Measurements from ENCODE around the gene AMN. TPM values are rescaled to one million over a fixed set of nuclear protein-coding genes. Genes with fewer than 3 reads are reported as not detected.

Gene AMN
- total RNA-seq, 4 donors from 2014 or later = 0.11 to 0.32 TPM; not detected in 2

- Histone ChIP-seq H3K27ac (replicated peaks in 1 of 4) (no peak overlapping the region), H3K9me3 (no peaks in the 10 kb centered on the region), H3K27me3 (no peaks in the 10 kb centered on the region), H3K4me1 (peaks cover 15 to 26% (median 23%) of the 10 kb centered on the region in 4 donors), H3K4me3 (no peak overlapping the region), H3K36me3 (peaks cover 63 to 97% (median 94%) of the 10 kb centered on the region in 4 donors)
- TF ChIP-seq POLR2A (IDR thresholded peaks at IDR 0.05; ENCODE audit: low read depth) (no peak), EP300 (IDR thresholded peaks at IDR 0.05) (no peak), POLR2AphosphoS5 (IDR thresholded peaks at IDR 0.05) (no peak)
- TF ChIP-seq, protein P1, sequence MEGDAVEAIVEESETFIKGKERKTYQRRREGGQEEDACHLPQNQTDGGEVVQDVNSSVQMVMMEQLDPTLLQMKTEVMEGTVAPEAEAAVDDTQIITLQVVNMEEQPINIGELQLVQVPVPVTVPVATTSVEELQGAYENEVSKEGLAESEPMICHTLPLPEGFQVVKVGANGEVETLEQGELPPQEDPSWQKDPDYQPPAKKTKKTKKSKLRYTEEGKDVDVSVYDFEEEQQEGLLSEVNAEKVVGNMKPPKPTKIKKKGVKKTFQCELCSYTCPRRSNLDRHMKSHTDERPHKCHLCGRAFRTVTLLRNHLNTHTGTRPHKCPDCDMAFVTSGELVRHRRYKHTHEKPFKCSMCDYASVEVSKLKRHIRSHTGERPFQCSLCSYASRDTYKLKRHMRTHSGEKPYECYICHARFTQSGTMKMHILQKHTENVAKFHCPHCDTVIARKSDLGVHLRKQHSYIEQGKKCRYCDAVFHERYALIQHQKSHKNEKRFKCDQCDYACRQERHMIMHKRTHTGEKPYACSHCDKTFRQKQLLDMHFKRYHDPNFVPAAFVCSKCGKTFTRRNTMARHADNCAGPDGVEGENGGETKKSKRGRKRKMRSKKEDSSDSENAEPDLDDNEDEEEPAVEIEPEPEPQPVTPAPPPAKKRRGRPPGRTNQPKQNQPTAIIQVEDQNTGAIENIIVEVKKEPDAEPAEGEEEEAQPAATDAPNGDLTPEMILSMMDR (IDR thresholded peaks at IDR 0.05) = no peak
- 75% methylated on average over 10 of the region's 10 CpGs for WGBS
- intact Hi-C loops (cut with DNase I) = no loop called here
- no peak for DNase-seq (ENCODE audit: extremely low spot score)
Observed at GRCh38 chr14:102951034-102951433, 28.6 kb downstream of the AMN start.

DNA sequence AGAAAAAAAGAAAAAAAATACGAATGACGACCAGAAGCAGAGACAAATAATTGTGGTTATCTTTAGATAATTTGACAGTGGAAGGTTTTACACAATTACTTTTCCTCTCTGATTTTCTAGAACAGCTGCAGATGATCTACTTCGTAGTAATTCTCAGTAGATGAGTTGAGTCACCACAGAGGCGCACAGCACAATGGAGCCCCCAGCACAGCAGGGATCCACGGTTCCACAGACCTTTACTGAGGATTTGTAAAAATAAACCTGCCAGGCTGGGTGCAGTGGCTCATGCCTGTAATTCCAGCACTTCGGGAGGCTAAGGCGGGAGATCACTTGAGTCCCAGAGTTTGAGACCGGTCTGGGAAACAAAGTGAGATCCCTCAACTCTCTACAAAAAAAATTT, 29.3 kb downstream of the AMN start:
- Histone ChIP-seq H3K36me3 (peaks cover 61 to 97% (median 94%) of the 10 kb centered on the region in 4 donors), H3K4me3 (no peak overlapping the region), H3K27ac (replicated peaks in 1 of 4) (no peak overlapping the region), H3K4me1 (peaks cover 15 to 26% (median 23%) of the 10 kb centered on the region in 4 donors), H3K9me3 (no peaks in the 10 kb centered on the region), H3K27me3 (no peaks in the 10 kb centered on the region)
- WGBS = 78% methylated on average over 8 of the region's 8 CpGs
- DNase-seq (ENCODE audit: extremely low spot score) = no peak
- TF ChIP-seq, protein P1 (IDR thresholded peaks at IDR 0.05) = no peak
- no peak for TF ChIP-seq EP300 (IDR thresholded peaks at IDR 0.05)
- no peak for TF ChIP-seq POLR2A (IDR thresholded peaks at IDR 0.05; ENCODE audit: low read depth)
- TF ChIP-seq POLR2AphosphoS5 (IDR thresholded peaks at IDR 0.05) = no peak
- intact Hi-C loops (cut with DNase I) = no loop called here

DNA sequence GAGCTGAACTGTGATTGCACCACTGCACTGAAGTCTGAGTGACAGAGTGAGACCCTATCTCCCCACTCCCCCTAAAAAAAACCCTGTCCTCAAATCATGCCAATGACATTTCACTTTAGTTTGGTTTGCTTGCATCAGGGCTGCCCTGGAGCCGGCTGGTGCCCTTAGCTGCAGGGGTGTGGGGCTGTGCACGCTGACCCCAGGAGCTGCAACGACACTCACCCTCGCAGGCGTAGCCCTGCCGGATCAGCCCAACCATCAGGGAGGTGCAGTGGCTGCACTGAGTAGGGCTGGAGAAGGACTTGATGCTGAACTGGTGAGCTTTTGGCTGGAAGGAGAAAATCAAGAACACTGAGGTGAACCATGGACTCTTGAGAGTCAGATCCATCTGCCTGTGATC, 29.8 kb downstream of the AMN start:
- no peak for DNase-seq (ENCODE audit: extremely low spot score)
- TF ChIP-seq POLR2A (IDR thresholded peaks at IDR 0.05; ENCODE audit: low read depth) (no peak), EP300 (IDR thresholded peaks at IDR 0.05) (no peak), POLR2AphosphoS5 (IDR thresholded peaks at IDR 0.05) (no peak)
- TF ChIP-seq, protein P1 (IDR thresholded peaks at IDR 0.05) = no peak
- Histone ChIP-seq H3K4me1 (peaks cover 15 to 26% (median 23%) of the 10 kb centered on the region in 4 donors), H3K27me3 (no peaks in the 10 kb centered on the region), H3K27ac (replicated peaks in 1 of 4) (no peak overlapping the region), H3K9me3 (no peaks in the 10 kb centered on the region), H3K4me3 (no peak overlapping the region), H3K36me3 (peaks cover 61 to 97% (median 92%) of the 10 kb centered on the region in 4 donors)
- WGBS = 91% methylated on average over 5 of the region's 6 CpGs
- intact Hi-C loops (cut with DNase I) = no loop called here

DNA sequence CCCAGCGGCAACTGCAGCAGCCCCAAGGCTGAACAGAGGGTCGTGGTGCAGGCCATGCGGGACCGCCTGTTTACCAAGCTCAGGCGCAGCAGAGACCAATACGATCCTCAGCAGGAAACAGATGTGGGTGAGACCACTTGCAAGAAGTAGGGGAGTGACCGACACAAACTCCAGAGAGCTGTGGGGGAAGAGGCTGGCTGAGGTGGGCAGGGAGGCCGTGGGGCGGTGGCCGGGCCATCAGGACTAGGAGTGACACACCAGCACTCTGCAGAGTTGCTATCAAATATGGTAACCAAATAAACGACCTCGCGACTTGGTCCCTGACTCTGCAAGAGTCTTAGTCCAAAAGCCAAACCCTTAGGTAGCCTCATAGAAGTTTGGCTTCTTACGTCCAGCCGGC, 30.6 kb downstream of the AMN start:
- no peak for DNase-seq (ENCODE audit: extremely low spot score)
- no peaks in the 10 kb centered on the region for H3K9me3 ChIP-seq
- TF ChIP-seq EP300 (IDR thresholded peaks at IDR 0.05) (no peak), POLR2AphosphoS5 (IDR thresholded peaks at IDR 0.05) (no peak)
- H3K27ac ChIP-seq (replicated peaks in 1 of 4) = no peak overlapping the region
- no peaks in the 10 kb centered on the region for H3K27me3 ChIP-seq
- H3K4me1 ChIP-seq = peaks cover 15 to 26% (median 23%) of the 10 kb centered on the region in 4 donors
- H3K36me3 ChIP-seq = peaks cover 69 to 97% (median 94%) of the 10 kb centered on the region in 4 donors
- 88% methylated on average over 15 of the region's 15 CpGs for WGBS
- H3K4me3 ChIP-seq = no peak overlapping the region
- intact Hi-C loops (cut with DNase I) = no loop called here

DNA sequence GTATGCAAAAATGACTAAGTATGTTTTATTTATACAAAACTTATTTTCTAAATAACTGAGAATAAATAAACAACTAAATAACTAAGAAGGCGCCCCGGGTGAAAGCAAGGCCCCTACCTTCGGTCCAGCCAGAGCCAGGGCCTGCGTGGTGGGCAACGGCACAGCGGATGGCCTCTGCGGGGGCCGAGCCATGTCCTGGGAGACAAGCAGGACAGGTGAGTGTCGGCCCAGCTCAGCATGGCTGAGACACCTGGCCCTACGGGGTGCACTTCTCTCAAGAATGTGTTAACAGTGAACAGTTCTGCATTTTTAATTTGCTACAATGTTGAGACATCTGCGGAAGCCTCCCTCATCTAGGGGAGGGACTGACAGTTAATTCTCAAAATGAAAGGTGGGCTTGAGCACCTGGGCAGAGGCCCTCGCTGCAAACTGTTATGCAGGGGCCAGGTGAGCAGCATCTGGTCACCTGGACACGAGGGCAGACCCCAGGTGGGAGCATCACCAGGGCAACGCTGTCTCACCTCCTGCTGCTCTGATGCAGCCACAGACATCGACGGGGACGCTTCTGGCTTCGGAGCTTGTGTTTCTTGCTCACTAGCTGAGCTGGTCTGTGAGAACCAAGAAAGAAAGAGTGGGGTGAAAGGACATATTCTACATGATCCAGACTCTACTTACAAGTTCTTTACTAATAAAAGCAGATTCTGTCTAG, 31.8 kb downstream of the AMN start:
- H3K27me3 ChIP-seq = no peaks in the 10 kb centered on the region

More for the DNA sequence above, 31.8 kb downstream of the AMN start:
- no peak for DNase-seq (ENCODE audit: extremely low spot score)
- TF ChIP-seq POLR2AphosphoS5 (IDR thresholded peaks at IDR 0.05) (no peak), EP300 (IDR thresholded peaks at IDR 0.05) (no peak), POLR2A (IDR thresholded peaks at IDR 0.05; ENCODE audit: low read depth) (no peak)
- TF ChIP-seq, protein P1 (IDR thresholded peaks at IDR 0.05) = no peak
- no peak overlapping the region for H3K4me3 ChIP-seq
- H3K36me3 ChIP-seq = peaks cover 69 to 100% (median 98%) of the 10 kb centered on the region in 4 donors
- no peaks in the 10 kb centered on the region for H3K9me3 ChIP-seq
- H3K27ac ChIP-seq (replicated peaks in 1 of 4) = no peak overlapping the region
- intact Hi-C loops (cut with DNase I) = no loop called here
- 88% methylated on average over 18 of the region's 18 CpGs for WGBS
- peaks cover 10 to 19% (median 15%) of the 10 kb centered on the region in 4 donors for H3K4me1 ChIP-seq
